Mammary epithelial cell (primary cell): ENCODE results near the gene TNNT2.

Experiments
- EZH2 ChIP-seq: IDR thresholded peaks from 2 replicates; pipeline ENCODE4 v1.6.1; 2012; ENCODE audit warnings: low read length, inconsistent platforms, borderline replicate concordance
- TF ChIP-seq, protein P1 (sequence below), 2 donors: IDR thresholded peaks in 1 of 2; conservative IDR thresholded peaks in 1 of 2; 2 replicates each; pipeline ENCODE4 v1.5.1; 2011 to 2012; ENCODE audit warnings: inconsistent platforms in 2 of 2, low read length in 2 of 2, mild to moderate bottlenecking in 2 of 2, control low read depth in 1 of 2, low read depth in 1 of 2; ENCODE audit not compliant: insufficient read depth in 1 of 2; ENCODE audit errors: extremely low read depth in 1 of 2

GRCh38 chr1:201341377-201341776, 36.1 kb downstream of the TNNT2 start:
- TF ChIP-seq, protein P1, sequence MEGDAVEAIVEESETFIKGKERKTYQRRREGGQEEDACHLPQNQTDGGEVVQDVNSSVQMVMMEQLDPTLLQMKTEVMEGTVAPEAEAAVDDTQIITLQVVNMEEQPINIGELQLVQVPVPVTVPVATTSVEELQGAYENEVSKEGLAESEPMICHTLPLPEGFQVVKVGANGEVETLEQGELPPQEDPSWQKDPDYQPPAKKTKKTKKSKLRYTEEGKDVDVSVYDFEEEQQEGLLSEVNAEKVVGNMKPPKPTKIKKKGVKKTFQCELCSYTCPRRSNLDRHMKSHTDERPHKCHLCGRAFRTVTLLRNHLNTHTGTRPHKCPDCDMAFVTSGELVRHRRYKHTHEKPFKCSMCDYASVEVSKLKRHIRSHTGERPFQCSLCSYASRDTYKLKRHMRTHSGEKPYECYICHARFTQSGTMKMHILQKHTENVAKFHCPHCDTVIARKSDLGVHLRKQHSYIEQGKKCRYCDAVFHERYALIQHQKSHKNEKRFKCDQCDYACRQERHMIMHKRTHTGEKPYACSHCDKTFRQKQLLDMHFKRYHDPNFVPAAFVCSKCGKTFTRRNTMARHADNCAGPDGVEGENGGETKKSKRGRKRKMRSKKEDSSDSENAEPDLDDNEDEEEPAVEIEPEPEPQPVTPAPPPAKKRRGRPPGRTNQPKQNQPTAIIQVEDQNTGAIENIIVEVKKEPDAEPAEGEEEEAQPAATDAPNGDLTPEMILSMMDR (conservative IDR thresholded peaks at IDR 0.05 in 1 of 2, IDR thresholded peaks at IDR 0.05 in 1 of 2; ENCODE audit: extremely low read depth in 1 of 2, insufficient read depth in 1 of 2, low read depth in 1 of 2, low read length in 2 of 2): no peak
- no peak for TF ChIP-seq EZH2
